NB4 (cell line): ENCODE data around the gene SLAMF7.

Experiments used
- MYC ChIP-seq: IDR thresholded peaks from 2 replicates; pipeline ENCODE4 v1.6.1; 2011; ENCODE audit warnings: low read depth, low read length
- TF ChIP-seq, protein P1 (sequence below): IDR thresholded peaks from one replicate; pipeline ENCODE4 v1.5.1; 2012; ENCODE audit warnings: low read depth, low read length

DNA sequence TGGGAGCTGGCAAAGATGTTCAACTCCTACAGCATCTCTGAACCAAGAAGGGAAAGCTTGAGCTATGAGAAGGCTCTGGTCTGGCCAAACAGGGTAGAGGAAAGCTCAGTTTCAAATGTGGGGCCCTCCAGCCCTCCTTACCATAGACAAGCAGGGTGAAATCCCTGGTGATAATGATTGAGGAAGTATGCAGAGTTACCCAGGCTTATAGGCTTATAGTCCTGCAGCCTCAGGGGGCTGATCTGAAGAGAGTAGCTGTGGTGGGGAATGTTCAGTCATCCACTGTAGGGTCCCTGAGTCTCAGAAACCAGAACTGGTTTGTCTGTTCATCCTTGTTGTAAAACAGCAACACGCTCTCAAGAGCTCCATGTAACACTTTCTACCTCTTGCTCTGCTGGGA, 37.1 kb downstream of the SLAMF7 start:
- TF ChIP-seq, protein P1, sequence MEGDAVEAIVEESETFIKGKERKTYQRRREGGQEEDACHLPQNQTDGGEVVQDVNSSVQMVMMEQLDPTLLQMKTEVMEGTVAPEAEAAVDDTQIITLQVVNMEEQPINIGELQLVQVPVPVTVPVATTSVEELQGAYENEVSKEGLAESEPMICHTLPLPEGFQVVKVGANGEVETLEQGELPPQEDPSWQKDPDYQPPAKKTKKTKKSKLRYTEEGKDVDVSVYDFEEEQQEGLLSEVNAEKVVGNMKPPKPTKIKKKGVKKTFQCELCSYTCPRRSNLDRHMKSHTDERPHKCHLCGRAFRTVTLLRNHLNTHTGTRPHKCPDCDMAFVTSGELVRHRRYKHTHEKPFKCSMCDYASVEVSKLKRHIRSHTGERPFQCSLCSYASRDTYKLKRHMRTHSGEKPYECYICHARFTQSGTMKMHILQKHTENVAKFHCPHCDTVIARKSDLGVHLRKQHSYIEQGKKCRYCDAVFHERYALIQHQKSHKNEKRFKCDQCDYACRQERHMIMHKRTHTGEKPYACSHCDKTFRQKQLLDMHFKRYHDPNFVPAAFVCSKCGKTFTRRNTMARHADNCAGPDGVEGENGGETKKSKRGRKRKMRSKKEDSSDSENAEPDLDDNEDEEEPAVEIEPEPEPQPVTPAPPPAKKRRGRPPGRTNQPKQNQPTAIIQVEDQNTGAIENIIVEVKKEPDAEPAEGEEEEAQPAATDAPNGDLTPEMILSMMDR, result no peak
- TF ChIP-seq MYC, result no peak
